ENCODE measurements around the gene UBTF. TPM values are rescaled to one million over a fixed set of nuclear protein-coding genes. Genes with fewer than 3 reads are reported as not detected.
A peak's percentile ranks its signal among the peaks of the same experiment; 100 is the strongest.

UBTF gene
- polyA plus RNA-seq, 3 donors = 6.0 to 13.1 (median 12.5) TPM

DNA sequence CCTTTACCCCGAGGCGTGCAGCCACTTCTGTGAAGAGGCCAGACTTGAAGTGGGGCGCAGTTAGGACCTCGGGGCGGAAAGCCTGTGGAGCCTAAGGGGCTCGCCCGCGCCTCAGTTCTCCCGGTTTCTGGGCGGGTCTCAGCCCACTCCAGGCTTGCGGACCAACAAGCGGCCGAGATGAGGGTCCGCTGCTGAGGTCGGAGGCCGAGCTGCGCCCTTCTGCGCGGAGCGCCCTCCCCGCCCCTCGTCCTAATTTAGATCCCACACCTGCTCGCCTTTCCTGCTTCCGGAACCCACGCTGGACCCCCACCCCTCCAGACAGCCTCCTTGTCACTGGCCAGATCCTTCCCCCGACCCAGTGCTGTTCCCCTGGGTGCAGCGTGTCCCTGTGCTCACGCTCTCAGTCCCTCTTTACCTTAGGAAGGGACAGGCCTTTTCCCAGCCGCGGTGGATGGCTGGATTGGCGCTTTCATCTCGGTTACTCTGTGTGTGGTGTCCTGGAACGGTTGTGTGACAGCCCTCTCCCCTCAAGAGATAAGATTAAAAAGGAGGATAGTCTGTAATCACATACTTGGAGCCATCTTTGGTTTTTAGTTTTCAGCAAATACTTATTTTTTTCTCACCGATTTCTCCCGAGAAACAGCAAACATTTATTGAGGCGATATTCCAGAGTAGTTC, 18.9 kb downstream of the UBTF start:
- H3K27me3 ChIP-seq (ENCODE audit: control insufficient read depth in 2 of 2, insufficient read depth in 2 of 2, low read length in 2 of 2) = no peaks in the 10 kb centered on the region
- H3K4me3 ChIP-seq (replicated peaks in 1 of 3; ENCODE audit: low read depth in 2 of 3, low read length in 3 of 3) = peak overlapping the region; percentile 93 to 97 (median 94)
- H3K9me3 Mint-ChIP-seq = no peaks in the 10 kb centered on the region
- H3K27ac ChIP-seq (ENCODE audit: low read depth in 1 of 2, low read length in 2 of 2) = peak overlapping the region; percentile 93 to 94
- DNase-seq = no peak
- peaks cover 19 to 23% of the 10 kb centered on the region in 2 donors for H3K36me3 Mint-ChIP-seq
- peak overlapping the region; percentile 96 for H2AFZ ChIP-seq (ENCODE audit: insufficient read depth, low read depth, low read length, poor library complexity, severe bottlenecking)
- 9% methylated on average over 28 of the region's 36 CpGs for WGBS (ENCODE audit: insufficient coverage)
- H3K27me3 Mint-ChIP-seq (ENCODE audit: low read depth in 3 of 3) = peaks cover 0 to 2% (median 0%) of the 10 kb centered on the region in 3 donors
- H3K36me3 ChIP-seq (replicated peaks in 1 of 2; ENCODE audit: control insufficient read depth in 1 of 2, insufficient read depth in 2 of 2, low read length in 2 of 2) = peaks cover 16 to 22% of the 10 kb centered on the region in 2 donors
- intact Hi-C loops (cut with micrococcal nuclease) = loop anchor here in 1 of 2 donors (1.0 to 5.0 kb wide), 3 partner anchors 13 to 302 kb away; partner anchors contain the start of genes GPATCH8 and GRN
- H3K9ac ChIP-seq (ENCODE audit: insufficient read depth, low read length, poor library complexity, severe bottlenecking) = peak overlapping the region; percentile 85
- peak overlapping the region; percentile 92 to 98 (median 95) for H3K27ac Mint-ChIP-seq
- peaks cover 20% of the 10 kb centered on the region for H4K20me1 ChIP-seq (ENCODE audit: insufficient read depth, low read length)
- H3K79me2 ChIP-seq (ENCODE audit: insufficient read depth, low read length) = peaks cover 35% of the 10 kb centered on the region
- peaks cover 58% of the 10 kb centered on the region for H3K4me1 Mint-ChIP-seq
- TF ChIP-seq, protein P1, sequence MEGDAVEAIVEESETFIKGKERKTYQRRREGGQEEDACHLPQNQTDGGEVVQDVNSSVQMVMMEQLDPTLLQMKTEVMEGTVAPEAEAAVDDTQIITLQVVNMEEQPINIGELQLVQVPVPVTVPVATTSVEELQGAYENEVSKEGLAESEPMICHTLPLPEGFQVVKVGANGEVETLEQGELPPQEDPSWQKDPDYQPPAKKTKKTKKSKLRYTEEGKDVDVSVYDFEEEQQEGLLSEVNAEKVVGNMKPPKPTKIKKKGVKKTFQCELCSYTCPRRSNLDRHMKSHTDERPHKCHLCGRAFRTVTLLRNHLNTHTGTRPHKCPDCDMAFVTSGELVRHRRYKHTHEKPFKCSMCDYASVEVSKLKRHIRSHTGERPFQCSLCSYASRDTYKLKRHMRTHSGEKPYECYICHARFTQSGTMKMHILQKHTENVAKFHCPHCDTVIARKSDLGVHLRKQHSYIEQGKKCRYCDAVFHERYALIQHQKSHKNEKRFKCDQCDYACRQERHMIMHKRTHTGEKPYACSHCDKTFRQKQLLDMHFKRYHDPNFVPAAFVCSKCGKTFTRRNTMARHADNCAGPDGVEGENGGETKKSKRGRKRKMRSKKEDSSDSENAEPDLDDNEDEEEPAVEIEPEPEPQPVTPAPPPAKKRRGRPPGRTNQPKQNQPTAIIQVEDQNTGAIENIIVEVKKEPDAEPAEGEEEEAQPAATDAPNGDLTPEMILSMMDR (IDR thresholded peaks at IDR 0.05) = no peak
- peak overlapping the region; percentile 91 to 92 for H3K4me3 Mint-ChIP-seq
- peaks cover 52 to 55% of the 10 kb centered on the region in 2 donors for H3K4me1 ChIP-seq (ENCODE audit: control insufficient read depth in 1 of 2, insufficient read depth in 2 of 2, low read length in 2 of 2)
- H3K9me3 ChIP-seq (replicated peaks in 1 of 2; ENCODE audit: control insufficient read depth in 1 of 2, insufficient read depth in 1 of 2, low read length in 2 of 2) = no peaks in the 10 kb centered on the region
- peak overlapping the region; percentile 98 for H3K4me2 ChIP-seq (replicated peaks; ENCODE audit: extremely low read depth, low read length, poor library complexity, severe bottlenecking)

DNA sequence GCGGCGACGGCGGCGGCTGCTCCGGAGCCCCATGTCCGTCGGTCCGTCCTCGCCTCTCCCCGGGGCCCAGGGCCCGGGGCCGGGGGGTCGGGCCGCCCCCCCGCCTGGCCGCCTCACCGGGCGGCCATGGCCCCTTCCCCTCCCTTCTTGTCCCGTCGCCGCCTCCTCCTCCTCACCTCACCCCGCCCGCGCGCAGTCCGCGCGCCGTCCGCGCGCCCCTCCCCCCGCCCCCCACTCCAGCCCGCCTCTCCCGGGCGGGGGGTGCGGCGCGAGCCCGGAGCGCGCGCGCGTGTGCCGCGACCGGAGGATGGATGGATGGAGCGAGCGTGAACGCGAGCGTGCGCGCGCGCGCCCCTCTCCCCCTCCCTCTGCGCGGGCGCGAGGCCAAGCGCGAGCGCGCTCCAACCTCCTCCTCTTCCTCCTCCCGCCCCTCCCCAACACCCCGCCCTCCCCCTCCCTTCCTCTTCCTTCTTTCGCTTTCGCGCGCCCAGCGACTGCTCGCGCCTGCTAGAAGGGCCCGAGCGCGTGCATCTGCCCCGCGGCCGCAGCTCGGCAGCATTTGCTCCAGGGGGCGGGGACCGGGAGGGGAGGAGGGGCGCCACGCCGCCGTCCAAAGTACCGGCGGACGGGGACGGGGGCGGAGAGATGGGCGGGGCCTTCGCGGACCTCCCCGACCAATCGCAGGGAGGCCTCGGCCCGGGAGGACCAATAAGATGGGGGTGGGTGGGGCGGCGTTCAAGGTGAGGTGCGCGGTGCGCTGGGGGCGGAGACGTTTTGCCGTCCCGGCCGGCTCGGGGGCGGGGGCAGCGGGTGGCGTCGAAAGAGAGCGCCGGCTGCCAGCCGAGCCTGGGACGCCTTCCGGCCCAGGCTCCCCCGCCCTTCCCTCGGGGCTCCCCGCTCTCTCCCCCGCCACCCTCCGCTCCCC, 19.7 kb downstream of the UBTF start, which contains the start of gene ATXN7L3:
TSS of gene ATXN7L3 (minus strand) at position 332 of the 925 bp plus-strand sequence. CDS start 1,814 bp downstream, outside the sequence.
- Histone ChIP-seq H3K4me3 (replicated peaks in 1 of 3; ENCODE audit: low read depth in 2 of 3, low read length in 3 of 3) (peak within 1 kb of the TSS; percentile 94 to 97 (median 97)), H3K36me3 (replicated peaks in 1 of 2; ENCODE audit: control insufficient read depth in 1 of 2, insufficient read depth in 2 of 2, low read length in 2 of 2) (peaks cover 24 to 30% of the 10 kb centered on the region in 2 donors), H3K27ac (ENCODE audit: low read depth in 1 of 2, low read length in 2 of 2) (peak within 1 kb of the TSS; percentile 94), H3K4me2 (replicated peaks; ENCODE audit: extremely low read depth, low read length, poor library complexity, severe bottlenecking) (peak within 1 kb of the TSS; percentile 98), H3K4me1 (ENCODE audit: control insufficient read depth in 1 of 2, insufficient read depth in 2 of 2, low read length in 2 of 2) (peaks cover 48 to 51% of the 10 kb centered on the region in 2 donors), H3K79me2 (ENCODE audit: insufficient read depth, low read length) (peaks cover 39% of the 10 kb centered on the region), H3K9ac (ENCODE audit: insufficient read depth, low read length, poor library complexity, severe bottlenecking) (peak within 1 kb of the TSS; percentile 85), H3K27me3 (ENCODE audit: control insufficient read depth in 2 of 2, insufficient read depth in 2 of 2, low read length in 2 of 2) (no peaks in the 10 kb centered on the region), H3K9me3 (replicated peaks in 1 of 2; ENCODE audit: control insufficient read depth in 1 of 2, insufficient read depth in 1 of 2, low read length in 2 of 2) (no peaks in the 10 kb centered on the region), H4K20me1 (ENCODE audit: insufficient read depth, low read length) (peaks cover 27% of the 10 kb centered on the region), H2AFZ (ENCODE audit: insufficient read depth, low read depth, low read length, poor library complexity, severe bottlenecking) (peak within 1 kb of the TSS; percentile 96)
- peaks cover 53% of the 10 kb centered on the region for H3K4me1 Mint-ChIP-seq
- no peaks in the 10 kb centered on the region for H3K9me3 Mint-ChIP-seq
- H3K4me3 Mint-ChIP-seq = peak within 1 kb of the TSS; percentile 91 to 92
- TF ChIP-seq, protein P1 (IDR thresholded peaks at IDR 0.05) = no peak
- peaks cover 27 to 30% of the 10 kb centered on the region in 2 donors for H3K36me3 Mint-ChIP-seq
- WGBS (ENCODE audit: insufficient coverage) = under 1% methylated on average over 58 of the region's 126 CpGs
- intact Hi-C loops (cut with micrococcal nuclease) = loop anchor here in 1 of 2 donors (1.0 to 5.0 kb wide), 3 partner anchors 13 to 302 kb away; partner anchors contain the start of genes GPATCH8 and GRN
- peaks cover 0 to 2% (median 0%) of the 10 kb centered on the region in 3 donors for H3K27me3 Mint-ChIP-seq (ENCODE audit: low read depth in 3 of 3)
- H3K27ac Mint-ChIP-seq = peak within 1 kb of the TSS; percentile 92 to 98 (median 95)
- peak; percentile 94 to 98 (median 96) for DNase-seq
